NCI-H1694 (cell line): ENCODE results near the gene CD70.
"Not testable (repeated sequence)": the region's sequence is repeated elsewhere in the genome, so short reads cannot be mapped to it uniquely, and the experiment has no call there.

ENCODE experiments used
- DNase-seq: peaks from one replicate; lab custom pipeline; 2025; lab: John Stamatoyannopoulos, UW

The CD70 gene, protein sequence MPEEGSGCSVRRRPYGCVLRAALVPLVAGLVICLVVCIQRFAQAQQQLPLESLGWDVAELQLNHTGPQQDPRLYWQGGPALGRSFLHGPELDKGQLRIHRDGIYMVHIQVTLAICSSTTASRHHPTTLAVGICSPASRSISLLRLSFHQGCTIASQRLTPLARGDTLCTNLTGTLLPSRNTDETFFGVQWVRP

DNA sequence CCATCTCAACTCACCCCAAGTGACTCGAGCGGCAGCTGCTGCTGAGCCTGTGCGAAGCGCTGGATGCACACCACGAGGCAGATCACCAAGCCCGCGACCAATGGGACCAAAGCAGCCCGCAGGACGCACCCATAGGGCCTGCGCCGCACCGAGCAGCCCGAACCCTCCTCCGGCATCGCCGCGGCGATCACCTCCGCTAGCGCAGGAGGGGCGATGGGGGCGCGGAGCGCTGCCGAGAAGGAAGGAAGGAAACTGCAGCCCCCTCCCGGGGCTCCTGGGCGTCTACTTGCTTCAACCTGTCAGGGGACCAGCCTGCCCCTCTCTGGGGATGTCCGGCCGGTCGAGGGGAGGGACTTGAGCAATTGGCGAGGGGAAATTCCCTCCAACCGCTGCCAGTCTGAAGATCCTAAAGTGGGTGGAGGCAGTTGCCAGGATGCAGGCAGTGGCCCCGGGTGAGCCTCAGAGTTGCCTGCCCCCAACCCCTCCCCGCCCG lies at the start of gene CD70:
CD70 (minus strand) TSS at position 324 of the 493 bp plus-strand sequence; CDS start at position 176, 148 bp downstream.
- DNase-seq: no peak

DNA sequence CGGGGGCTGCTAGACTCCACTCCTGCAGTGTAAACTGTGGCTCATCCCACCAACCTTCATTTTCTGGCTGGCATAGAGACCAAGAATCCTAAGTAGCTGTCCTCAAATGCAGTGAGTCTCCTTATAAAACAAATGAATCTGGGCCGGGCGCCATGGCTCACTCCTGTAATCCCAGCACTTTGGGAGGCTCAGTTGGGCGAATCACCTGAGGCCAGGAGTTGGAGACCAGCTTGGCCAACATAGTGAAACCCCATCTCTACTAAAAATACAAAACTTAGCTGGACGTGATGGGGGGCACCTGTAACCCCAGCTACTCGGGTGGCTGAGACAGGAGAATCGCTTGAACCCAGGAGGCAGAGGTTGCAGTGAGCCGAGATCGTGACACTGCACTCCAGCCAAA lies 49.4 kb upstream of the CD70 start:
- not testable (repeated sequence) for DNase-seq

DNA sequence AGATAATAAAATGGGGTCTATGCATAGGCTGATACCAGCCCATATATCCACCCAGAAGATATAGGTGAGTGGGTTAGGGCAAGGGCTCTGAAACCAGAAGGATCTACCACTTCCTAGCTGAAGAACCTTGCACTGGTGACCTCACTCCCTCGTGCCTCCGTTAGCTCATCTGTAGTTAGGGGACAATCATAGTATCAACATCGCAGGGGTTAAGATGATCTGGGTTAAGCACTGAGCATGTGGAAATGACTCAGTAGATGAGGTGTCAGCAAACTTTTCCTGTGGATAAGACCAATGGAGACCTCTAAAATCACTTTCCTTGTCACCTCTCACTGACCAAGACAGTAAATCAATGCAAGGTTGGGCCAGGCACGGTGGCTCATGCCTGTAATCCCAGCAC lies 48.5 kb upstream of the CD70 start:
- no peak for DNase-seq

DNA sequence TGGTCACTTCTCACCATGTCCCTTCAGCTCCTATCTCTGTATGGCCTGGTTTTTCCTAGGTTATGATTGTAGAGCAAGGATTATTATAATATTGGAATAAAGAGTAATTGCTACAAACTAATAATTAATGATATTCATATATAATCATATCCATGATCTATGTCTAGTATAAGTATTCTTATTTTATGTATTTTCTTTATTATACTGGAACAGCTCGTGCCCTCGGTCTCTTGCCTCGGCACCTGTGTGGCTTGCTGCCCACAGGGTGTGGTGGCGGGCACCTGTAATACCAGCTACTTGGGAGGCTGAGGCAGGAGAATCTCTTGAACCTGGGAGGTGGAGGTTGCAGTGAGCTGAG lies 42.5 kb upstream of the CD70 start:
- DNase-seq: not testable (repeated sequence)

DNA sequence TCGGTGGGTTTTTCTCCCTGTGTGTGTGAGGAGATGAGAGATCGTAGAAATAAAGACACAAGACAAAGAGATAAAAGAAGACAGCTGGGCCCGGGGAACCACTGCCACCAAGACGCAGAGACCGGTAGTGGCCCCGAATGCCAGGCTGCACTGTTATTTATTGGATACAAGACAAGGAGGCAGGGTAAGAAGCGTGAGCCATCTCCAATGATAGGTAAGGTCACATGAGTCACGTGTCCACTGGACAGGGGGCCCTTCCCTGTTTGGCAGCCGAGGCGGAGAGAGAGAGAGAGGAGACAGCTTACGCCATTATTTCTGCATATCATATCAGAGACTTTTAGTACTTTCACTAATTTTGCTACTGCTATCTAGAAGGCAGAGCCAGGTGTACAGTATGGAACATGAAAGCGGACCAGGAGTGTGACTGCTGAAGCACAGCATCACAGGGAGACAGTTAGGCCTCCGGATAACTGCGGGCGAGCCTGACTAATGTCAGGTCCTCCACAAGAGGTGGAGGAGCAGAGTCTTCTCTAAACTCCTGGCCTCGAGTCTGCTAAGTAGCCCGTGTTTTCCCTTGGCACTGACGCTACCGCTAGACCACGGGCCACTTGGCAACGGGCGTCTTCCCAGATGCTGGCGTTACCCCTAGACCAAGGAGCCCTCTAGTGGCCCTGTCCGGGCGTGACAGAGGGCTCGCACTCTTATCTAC lies 42.0 kb upstream of the CD70 start:
- not testable (repeated sequence) for DNase-seq

DNA sequence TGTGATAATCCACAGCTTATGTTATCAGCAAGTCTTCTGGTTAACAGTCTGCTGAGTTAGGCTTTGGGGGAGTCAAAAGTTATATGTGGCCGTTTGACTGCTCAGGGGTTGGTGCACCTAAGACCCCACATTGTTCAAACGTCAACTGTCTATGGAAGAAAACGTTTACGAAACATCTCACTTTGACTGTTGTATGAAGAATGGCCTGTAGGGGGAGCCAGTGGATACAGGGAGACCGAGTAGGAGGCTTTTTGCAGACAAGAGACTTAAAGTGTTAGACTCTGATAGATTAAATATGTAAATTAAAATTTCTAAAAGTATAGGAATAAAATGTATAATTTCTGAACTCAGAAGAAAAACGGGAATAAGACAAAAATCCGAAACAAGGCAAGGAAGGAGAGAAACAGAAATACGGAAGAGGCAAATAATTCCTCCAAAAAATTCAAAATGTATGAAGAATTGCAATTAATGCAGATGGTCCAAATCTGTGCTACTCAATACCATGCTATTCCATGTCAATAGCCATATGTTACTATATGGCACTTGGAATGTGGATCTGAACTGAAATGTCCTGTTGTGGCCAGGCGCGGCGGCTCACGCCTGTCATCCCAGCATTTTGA lies 41.2 kb upstream of the CD70 start:
- DNase-seq: peak; percentile 9

DNA sequence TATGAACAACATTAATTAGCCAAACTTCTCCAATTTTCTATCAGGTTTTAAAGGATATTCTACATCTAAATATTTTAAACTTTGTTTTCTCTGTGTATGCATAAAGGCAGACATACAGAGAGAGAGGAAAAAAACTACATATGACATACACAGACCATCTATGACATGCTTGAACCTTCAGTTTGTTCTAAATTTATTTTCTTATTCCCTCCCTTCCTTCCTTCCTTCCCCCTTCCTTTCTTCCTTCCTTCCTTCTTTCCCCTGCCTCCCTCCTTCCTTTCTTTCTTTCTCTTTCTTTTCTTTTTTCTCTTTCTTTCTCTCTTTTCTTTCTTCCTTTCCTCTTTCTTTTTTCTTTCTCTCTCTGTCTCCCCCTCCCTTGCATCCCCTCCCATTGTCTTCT lies 35.8 kb upstream of the CD70 start:
- no peak for DNase-seq

DNA sequence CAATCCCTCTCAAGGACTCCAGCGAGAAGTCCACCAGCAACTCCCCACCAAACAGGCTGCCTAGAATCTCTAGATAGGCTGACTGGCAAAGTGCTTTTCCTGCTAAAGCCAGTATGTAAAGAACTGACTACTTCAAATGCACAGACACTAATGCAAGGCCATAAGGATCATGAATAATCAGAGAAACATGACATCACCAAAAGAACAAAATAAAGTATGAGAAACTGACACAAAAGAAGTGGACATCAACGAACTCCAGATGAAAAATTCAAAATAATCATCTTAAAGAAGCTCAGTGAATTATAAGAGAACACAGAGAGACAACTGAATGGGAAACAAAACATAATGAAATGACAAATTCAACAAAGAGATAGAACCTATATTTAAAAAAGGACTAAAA lies 26.4 kb upstream of the CD70 start:
- no peak for DNase-seq

DNA sequence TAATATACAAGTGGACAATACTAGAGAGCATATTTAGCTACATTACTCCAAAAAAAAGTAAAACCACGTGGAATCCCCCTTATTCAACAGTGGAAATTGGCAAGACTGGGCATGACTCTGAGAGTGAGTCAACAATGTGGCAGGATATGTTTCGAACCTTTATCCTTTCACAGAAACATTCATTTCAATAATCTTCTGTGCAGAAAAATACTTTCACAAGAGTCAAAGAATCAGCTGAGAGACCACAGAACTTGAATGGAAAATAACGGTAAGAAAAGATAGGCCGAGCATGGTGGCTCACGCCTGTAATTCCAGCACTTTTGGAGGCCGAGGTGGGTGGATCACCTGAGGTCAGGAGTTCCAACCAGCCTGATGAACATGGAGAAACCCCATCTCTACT lies 25.1 kb upstream of the CD70 start:
- DNase-seq: no peak

DNA sequence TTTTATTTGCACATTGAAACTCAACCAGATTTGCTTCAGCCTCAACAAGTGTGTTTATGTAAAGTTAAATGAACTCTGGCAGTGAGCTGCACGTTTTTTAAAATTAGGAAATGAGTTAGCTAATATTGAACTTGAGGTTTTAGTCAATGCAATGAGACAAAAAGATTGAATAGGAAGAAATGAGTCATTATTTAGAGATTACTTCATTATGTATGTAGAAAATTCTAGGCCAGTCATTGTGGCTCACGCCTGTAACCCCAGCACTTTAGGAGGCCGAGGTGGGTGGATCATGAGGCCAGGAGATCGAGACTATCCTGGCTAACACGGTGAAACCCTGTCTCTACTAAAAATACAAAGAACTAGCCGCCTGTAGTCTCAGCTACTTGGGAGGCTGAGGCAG lies 22.8 kb upstream of the CD70 start:
- DNase-seq: no peak

DNA sequence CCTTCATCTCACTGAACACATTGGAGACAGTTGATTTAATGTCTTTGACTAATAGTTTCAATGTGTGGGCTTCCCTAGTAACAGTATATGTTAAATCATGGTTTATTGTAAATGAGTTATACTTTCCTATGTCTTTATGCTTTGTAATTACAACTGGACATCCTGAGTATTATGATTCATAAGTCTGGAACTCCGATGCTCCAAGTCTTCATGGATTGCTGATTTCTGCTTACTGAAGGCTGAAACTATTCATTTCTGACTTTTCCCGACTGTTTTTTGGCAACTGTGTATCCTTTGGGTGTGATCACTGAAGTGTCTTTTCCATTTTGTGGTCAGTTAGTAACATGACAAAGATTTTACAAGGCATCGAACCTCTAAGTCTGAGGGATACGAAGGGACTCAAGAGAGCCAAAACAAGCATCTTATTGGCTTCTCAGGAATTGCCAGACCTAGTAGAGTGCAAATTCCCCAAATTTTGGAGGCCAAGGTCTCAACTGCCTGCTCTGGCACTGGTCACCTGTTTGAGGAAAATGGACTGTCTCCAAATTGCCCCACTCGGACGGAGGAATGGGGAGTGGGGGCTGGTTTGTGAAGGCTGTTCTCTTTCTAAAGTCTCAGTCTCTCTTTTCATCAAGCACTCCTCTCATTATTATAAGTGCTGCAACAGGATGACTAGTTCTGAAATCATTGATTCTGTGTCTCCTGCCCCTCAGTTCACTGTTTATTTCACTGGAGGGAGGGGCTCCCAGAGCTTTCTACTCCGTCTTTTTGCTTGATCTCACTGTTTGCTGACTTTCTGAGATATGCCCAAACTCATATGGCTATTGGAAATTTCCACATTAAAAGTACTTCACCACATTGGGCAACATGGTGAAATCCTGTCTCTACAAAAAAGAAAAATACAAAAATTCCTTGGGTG lies 20.2 kb upstream of the CD70 start:
- no peak for DNase-seq

DNA sequence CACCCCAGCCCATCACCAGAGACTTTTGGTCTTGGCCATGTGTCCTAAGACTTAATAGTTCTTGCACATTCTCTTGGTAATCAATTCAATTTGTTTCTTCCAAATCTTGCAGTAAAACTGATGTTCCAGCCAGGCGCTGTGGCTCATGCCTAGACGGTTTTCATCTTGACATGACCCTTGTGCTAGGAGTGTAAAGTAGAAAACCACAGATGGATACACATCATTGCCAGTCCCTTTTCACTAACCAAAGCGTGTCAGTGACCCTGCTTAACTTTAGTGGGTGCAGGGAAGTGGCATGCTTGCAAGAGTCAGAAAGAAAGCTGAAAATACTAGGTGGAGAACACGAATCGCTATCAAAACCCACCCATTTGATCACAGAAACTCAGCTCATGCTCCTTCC lies 18.0 kb upstream of the CD70 start:
- no peak for DNase-seq

DNA sequence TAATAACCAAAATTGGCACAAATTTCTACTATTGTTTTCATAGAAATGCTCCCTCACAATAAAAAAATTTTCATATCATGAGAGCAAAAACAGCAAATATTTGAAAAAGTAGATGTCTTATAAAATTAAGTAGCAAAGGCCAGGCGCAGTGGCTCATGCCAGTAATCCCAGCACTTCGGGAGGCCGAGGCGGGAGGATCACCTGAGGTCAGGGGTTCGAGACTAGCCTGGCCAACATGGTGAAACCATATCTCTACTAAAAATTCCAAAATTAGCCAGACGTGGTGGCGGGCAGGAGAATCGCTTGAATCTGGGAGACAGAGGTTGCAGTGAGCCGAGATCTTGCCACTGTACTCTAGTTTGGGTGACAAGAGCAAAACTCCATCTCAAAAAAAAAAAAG lies 17.2 kb upstream of the CD70 start:
- DNase-seq: not testable (repeated sequence)

DNA sequence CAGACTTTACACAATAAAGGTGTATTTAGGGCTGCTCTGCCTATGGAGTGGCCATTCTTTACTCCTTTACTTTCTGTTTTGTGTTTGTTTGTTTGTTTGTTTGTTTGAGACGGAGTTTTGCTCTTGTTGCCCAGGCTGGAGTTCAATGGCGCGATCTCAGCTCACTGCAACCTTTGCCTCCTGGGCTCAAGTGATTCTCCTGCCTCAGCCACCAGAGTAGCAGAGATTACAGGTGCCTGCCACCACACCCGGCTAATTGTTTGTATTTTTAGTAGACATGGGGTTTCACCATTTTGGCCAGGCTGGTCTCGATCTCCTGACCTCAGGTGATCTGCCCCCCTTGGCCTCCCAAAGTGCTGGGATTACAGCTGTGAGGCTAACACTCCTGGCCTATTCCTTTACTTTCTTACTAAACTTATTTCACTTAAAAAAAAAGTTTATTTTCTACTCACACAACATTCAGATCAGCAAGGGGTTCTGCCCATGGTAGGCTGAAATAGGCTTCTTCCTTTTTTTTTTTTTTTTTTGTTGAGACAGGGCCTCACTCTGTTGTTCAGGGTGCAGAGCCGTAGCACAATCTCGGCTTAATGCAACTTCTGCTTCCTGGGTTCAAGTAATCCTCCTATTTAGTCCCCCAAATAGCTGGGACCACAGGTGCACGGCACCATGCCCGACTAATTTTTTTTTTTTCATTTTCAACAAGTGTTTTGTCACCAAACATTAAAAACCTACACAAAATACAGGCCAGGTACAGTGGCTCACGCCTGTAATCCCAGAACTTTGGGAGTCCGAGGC lies 15.5 kb upstream of the CD70 start:
- DNase-seq: not testable (repeated sequence)

DNA sequence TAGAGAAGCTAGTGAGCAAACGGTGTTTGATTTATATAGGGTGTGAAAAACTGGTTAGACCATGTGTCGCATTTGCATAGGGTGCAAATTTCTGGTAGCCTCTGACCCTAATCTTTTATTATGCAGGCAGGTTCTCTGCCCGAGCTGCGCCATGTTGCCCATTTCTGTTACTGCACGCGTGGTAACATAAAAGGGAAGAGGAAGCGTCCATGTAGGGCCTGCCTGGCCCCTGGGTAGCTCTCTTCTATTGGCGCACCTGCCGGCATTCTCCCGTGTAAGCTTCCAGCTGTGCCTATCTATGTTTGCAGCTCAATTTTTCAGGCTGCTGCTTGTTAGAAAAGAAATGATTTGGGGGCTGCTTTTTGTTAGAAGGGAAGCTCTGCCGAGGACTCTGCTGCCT lies 14.0 kb upstream of the CD70 start:
- DNase-seq: no peak

DNA sequence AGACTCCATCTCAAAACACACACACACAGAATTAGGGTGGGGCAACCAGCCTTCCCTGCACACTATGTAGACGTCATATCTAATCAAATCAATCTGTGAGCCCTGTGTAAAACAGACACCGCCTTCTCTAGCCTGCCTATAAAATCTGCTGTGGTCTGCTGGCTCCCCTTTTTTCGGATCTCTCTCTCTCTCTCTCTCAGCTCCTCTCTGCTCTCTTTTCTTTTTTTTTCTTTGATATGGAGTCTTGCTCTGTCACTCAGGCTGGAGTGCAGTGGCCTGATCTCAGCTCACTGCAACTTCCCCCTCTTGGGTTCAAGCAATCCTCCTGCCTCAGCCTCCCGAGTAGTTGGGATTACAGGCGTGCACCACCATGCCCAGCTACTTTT lies 11.8 kb upstream of the CD70 start:
- no peak for DNase-seq

DNA sequence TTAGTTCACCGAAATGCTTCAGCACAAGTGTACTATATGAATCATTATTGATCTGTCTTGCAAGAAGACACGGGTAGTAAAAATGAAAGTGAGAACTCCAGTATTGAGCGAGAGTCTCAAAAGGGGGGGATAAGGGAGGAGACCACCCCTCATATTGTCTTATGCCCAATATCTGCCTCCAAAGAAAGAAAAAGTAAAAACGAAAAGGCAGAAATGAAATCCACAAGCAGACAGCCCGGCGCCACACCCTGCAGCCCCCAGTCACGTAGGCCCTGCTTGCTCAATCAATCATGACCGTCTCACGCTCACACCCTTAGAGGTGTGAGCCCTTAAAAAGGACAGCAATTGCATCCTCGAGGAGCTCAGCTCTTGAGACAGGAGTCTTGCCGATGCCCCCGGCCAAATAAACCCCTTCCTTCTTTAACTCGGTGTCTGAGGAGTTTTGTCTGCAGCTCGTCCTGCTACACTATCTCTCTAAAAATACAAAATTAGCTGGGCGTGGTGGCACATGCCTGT lies 10.6 kb upstream of the CD70 start:
- DNase-seq: not testable (repeated sequence)

DNA sequence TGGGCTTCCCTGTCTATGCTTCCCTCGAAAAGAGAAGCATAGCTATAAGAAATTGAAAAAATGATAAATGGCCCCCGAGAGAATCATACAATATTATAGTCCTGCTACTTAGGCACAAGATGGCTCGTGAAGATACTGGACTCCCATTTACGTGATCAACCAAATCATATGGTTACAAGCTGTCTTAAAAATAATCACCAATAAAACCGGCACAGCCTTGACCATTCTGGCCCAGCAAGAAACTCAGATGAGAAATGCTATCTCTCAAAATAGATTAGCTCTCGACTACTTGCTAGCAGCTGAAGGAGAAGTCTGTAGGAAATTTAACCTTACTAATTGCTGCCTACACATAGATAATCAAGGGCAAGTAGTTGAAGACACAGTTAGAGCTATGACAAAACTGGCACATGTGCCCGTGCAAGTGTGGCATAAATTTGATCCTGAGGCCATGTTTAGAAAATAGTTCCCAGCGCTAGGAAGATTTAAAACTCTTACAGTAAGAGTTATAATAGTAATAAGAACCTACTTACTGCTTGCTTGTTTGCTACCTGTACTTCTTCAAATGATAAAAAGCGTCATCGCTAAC lies 10.1 kb upstream of the CD70 start:
- not testable (repeated sequence) for DNase-seq

DNA sequence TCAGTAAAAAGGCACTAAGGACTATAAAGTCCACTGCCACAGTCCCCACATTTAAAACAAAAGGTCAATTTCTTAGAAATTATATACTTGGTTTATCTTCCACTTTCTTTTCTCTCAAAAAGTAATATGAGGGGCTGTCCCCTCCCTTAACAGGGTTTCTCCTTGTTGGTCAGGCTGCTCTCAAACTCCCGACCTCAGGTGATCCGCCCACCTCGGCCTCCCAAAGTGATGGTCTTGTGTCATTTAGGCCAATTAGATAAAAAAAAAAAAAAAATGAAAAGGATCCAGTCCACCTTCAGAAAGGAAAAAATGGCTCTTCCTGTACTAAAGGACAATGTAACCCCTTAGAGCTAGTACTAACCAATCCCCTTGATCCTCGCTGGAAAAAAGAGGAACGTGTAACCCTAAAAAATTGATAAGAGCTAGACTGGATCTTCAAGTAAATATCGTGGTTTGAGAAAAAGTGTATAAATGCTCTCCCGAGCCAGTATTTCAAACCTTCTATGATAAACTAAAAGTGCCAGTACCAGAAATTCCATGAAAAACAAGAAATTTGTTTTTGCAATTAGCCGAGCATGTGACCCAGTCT lies 9.0 kb upstream of the CD70 start:
- DNase-seq: no peak

DNA sequence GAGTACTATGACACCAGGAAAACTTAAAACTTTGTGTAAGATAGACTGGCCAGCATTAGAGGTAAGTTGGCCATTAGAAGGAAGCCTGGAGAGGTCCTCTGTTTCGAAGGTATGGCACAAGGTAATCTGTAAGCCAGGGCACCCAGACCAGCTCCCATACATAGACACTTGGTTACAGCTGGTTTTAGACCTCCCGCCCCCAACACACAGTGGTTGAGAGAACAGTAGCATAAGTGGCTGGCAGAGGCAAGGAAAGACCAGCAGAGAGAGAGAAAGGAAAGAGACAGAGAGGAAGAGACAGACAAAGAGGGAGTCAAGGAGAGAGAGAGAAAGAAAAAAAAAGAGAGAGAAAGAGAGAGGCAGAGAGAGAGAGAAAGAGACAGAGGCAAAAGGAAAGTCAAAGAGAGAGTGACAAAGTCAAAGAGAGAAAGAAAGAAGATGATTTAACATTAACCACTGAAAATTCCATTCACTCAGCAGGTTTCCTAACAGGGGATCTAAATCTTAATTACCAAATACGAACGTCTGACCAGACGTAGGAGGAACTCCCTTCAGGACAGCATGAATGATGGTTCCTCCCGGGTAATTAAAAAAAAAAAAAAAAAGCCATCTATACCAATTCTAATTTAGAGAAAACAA lies 7.4 kb upstream of the CD70 start:
- DNase-seq: not testable (repeated sequence)
